ENCODE measurements around the gene EIF2S2.

DNA sequence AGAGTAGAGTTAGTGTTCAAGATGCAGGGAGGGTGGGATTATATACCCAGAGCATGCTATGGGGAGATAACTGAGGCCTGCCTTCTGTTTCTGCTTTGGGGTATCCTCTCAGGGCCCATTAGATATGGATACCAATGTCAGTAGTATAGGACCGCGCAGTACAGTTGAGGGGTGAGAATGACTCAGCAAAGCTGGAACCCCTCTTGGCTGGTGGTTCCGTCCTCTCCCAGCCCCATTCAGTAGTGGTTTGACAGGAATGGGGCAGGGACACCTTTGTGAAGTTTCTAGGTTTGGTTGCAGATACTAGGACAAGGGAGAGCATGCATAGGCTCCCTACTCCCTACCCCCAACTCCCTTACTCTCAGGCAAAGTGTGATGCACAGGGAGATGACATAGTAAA, 47.8 kb downstream of the EIF2S2 start:
- TF ChIP-seq, protein P1, sequence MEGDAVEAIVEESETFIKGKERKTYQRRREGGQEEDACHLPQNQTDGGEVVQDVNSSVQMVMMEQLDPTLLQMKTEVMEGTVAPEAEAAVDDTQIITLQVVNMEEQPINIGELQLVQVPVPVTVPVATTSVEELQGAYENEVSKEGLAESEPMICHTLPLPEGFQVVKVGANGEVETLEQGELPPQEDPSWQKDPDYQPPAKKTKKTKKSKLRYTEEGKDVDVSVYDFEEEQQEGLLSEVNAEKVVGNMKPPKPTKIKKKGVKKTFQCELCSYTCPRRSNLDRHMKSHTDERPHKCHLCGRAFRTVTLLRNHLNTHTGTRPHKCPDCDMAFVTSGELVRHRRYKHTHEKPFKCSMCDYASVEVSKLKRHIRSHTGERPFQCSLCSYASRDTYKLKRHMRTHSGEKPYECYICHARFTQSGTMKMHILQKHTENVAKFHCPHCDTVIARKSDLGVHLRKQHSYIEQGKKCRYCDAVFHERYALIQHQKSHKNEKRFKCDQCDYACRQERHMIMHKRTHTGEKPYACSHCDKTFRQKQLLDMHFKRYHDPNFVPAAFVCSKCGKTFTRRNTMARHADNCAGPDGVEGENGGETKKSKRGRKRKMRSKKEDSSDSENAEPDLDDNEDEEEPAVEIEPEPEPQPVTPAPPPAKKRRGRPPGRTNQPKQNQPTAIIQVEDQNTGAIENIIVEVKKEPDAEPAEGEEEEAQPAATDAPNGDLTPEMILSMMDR (IDR thresholded peaks at IDR 0.05), result no peak
- no peak for TF ChIP-seq ETV6 (CRISPR knock-in tag; IDR thresholded peaks at IDR 0.05)

Data from WTC11 (cell line).